ENCODE results near the gene RALGPS2. TPM values are rescaled to one million over a fixed set of nuclear protein-coding genes. Genes with fewer than 3 reads are reported as not detected.
"Not testable (repeated sequence)": the region's sequence is repeated elsewhere in the genome, so short reads cannot be mapped to it uniquely, and the experiment has no call there.

Gene RALGPS2
- total RNA-seq, 2 experiments from 2014 or later, result 1.4 to 1.9 TPM

DNA sequence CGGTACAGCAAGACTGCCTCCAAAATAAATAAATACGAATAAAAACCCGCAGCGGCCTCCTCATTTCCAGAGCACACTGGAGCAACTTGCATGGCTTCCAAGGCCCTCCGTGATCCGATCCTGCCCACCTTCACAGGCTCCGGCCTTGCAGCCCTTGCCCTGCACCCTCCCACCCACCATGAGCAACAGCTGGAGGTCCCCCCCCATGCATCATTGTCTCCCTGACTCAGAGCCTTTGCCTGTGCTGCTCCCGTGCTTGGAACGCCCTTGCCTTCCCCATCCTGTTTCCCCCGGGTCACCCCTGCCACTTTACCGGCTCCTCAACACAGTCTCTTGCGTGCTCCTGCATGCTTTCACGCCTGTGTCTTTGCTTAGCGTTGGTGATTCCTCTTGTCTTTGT lies 216.8 kb downstream of the RALGPS2 start:
- Mint-ChIP-seq H3K27me3 (peaks cover 8% of the 10 kb centered on the region), H3K36me3 (no peaks in the 10 kb centered on the region), H3K4me3 (no peak overlapping the region), H3K27ac (no peak overlapping the region), H3K9me3 (ENCODE audit: low read depth) (no peaks in the 10 kb centered on the region), H3K4me1 (peaks cover 9% of the 10 kb centered on the region)
- DNase-seq (no peak), ATAC-seq (no peak)
- CTCF ChIA-PET, result no interaction called here

DNA sequence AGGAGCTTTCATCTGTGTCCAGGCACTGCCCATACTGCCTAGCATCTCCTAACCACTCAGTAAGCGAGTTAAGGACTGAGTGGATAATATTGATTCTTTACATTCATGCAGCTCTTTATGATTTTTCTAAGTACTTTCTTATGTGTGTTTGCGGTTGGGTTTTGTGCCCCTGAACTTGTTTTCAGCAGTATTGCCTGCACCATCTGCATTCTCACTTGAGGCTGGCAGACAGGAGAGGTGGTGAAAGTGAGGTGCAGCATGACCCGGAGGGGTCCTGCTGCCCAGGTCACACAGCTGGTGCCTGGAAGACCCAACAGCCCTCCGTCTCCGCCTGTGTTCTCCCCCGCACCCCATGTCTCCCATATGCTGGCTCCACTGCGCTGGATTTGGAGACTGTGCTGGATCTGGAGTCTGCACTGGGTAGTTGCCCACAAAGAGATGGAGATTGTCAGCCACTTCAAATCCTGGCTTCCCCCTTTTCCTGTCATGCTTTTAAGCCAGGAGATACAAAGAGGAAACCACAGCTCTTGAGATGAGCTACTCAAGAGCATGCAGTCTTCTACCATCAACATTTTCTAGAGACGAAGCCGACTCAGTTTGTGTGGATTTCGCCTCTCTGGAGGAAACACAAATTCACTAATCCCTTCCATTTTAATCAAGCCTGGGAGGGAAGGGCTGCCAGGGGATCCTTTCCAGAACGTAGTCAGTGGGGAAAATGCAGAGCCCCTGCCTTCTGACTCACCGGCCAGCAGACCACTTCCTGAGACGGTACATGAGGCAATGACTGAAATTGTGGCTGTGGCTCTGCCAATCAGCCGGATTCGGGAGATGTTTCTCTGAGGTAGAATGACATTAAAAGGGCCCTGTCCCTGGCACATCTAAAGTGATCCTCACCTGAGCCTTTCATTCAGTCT lies 217.5 kb downstream of the RALGPS2 start:
- no peaks in the 10 kb centered on the region for H3K9me3 Mint-ChIP-seq (ENCODE audit: low read depth)
- DNase-seq, result peak; percentile 60
- peaks cover 9% of the 10 kb centered on the region for H3K4me1 Mint-ChIP-seq
- peak; percentile 80 for ATAC-seq
- no peak overlapping the region for H3K4me3 Mint-ChIP-seq
- H3K36me3 Mint-ChIP-seq, result no peaks in the 10 kb centered on the region
- CTCF ChIA-PET, result interaction anchor here (0.6 kb wide), 1 partner anchor 138 kb away, joined by 3 read pairs; no protein-coding TSS in a partner anchor
- peaks cover 8% of the 10 kb centered on the region for H3K27me3 Mint-ChIP-seq
- H3K27ac Mint-ChIP-seq, result no peak overlapping the region

DNA sequence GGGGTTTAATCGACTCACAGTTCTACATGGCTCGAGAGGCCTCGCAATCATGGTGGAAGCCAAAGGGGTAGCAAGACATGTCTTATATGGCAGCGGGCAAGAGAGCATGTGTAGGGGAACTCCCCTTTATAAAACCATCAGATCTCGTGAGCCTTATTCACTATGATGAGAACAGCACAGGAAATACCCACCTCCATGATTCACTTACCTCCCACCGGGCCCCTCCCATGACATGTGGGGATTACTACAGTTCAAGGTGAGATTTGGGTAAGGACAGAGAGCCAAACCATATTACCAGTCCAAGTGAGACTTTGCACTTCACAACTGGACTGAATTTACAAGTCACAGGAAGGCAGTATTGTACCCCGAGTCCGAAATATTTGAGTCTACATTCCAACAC lies 219.7 kb downstream of the RALGPS2 start:
- ATAC-seq, result no peak
- H3K36me3 Mint-ChIP-seq, result no peaks in the 10 kb centered on the region
- no peak for DNase-seq
- no peak overlapping the region for H3K27ac Mint-ChIP-seq
- H3K27me3 Mint-ChIP-seq, result peaks cover 7% of the 10 kb centered on the region
- H3K4me1 Mint-ChIP-seq, result peaks cover 9% of the 10 kb centered on the region
- no peak overlapping the region for H3K4me3 Mint-ChIP-seq
- CTCF ChIA-PET, result no interaction called here
- H3K9me3 Mint-ChIP-seq (ENCODE audit: low read depth), result no peaks in the 10 kb centered on the region

DNA sequence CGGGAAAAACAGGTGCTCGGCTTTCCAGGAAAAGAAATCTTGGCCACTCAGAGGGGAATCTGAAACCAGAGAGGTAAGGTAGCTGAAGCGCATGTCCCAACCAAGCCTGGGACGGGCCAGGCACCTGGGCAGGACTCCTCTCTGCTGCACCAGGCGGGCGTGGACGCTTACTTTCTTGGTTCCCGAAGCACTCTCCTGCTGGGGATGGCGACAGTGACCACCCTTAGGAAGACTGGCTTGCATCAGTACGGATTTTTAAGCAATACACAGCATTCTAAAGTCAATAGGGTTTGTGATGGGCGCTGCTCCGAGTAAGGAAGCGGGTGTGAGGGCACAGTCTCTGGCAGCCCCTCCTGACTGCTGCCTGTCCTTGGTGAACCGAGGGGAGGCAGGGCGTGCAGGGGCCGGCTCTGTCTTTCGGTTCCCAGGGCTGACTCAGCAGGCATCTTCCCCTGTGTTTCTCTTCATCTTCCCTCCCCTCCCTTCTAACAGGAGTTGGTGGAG lies 220.8 kb downstream of the RALGPS2 start:
- Mint-ChIP-seq H3K9me3 (ENCODE audit: low read depth) (no peaks in the 10 kb centered on the region), H3K4me1 (peaks cover 9% of the 10 kb centered on the region), H3K36me3 (no peaks in the 10 kb centered on the region), H3K4me3 (no peak overlapping the region), H3K27ac (no peak overlapping the region), H3K27me3 (peaks cover 9% of the 10 kb centered on the region)
- DNase-seq (no peak), ATAC-seq (no peak)
- CTCF ChIA-PET, result no interaction called here

DNA sequence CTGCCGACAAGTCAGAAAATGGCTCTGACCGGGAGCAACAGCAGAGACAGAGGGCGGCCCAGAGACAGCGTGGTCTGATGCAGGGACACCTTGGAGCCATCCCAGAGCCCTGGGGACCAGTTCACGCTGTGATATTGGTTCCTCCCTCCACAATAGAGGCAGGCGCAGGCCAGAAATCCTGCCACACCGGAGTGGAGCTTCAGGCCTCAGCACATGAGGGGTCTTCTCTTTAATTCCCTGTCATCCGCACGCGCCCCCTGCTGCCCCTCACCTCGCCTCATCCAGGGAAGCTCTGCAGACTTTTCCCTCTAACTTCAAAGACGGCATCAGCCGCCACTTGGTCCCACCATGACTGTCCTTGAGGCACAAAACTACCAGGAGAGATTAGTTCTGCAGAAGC lies 221.4 kb downstream of the RALGPS2 start:
- ATAC-seq (no peak), DNase-seq (no peak)
- H3K4me1 Mint-ChIP-seq, result peaks cover 9% of the 10 kb centered on the region
- no peaks in the 10 kb centered on the region for H3K36me3 Mint-ChIP-seq
- no peak overlapping the region for H3K27ac Mint-ChIP-seq
- H3K9me3 Mint-ChIP-seq (ENCODE audit: low read depth), result no peaks in the 10 kb centered on the region
- no peak overlapping the region for H3K4me3 Mint-ChIP-seq
- peaks cover 10% of the 10 kb centered on the region for H3K27me3 Mint-ChIP-seq
- CTCF ChIA-PET, result no interaction called here

DNA sequence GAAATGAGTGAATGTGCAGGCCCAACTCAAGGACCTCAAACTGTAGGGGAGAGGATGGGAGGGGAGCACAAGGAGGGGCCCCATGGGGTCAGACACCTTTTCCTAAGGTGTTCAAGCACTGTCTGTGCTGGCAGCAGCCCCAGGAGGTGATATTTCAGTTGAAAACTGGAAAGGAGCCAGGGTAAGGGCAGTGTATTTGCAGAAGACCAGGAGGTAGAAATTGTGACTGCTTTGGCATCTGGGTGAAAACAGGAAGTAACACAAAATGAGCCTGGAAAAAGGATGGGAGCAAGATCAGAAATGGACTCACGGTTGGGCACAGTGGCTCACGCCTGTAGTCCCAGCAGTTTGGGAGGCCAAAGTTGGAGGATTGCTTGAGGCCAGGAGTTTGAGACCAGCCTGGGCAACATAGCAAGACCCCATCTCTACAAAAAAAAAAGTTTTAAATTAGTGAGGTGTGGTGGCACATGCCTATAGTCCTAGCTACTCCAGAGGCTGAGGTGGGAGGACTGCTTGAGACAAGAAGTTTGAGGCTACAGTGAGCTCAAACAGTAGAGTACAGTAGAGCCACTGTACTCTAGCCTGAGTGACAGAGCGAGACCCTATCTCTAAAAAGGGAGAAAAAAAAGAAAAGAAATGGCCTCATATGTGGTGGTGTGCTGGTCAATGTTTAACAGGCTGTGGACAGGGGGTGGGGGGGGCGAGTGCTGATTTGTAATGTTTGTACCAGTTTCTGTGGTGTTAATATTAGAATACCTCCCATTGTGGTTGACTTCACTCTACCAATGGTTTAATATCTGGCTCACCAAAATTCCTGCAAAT lies 222.0 kb downstream of the RALGPS2 start:
- Mint-ChIP-seq H3K4me1 (peaks cover 9% of the 10 kb centered on the region), H3K36me3 (no peaks in the 10 kb centered on the region), H3K9me3 (ENCODE audit: low read depth) (no peaks in the 10 kb centered on the region), H3K27ac (no peak overlapping the region), H3K4me3 (no peak overlapping the region), H3K27me3 (peaks cover 12% of the 10 kb centered on the region)
- CTCF ChIA-PET, result no interaction called here
- DNase-seq (no peak), ATAC-seq (no peak)

DNA sequence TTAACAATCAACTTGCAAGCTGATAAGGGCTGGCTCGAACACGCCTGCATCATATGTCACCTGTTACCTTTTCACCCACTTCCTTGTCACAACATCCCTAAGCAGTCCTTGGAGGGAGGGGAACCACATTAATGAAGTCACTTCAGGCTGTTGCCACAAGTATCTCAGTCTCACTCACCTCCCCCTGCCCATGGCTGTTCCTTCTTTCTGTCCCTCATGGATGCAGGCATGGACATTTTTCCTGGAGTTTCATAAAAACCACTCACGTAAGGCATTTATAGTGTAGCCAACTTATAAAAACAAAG lies 222.6 kb downstream of the RALGPS2 start:
- Mint-ChIP-seq H3K36me3 (no peaks in the 10 kb centered on the region), H3K4me3 (no peak overlapping the region), H3K27ac (no peak overlapping the region), H3K4me1 (peaks cover 7% of the 10 kb centered on the region), H3K9me3 (ENCODE audit: low read depth) (no peaks in the 10 kb centered on the region), H3K27me3 (peaks cover 14% of the 10 kb centered on the region)
- CTCF ChIA-PET, result no interaction called here
- DNase-seq (no peak), ATAC-seq (no peak)

DNA sequence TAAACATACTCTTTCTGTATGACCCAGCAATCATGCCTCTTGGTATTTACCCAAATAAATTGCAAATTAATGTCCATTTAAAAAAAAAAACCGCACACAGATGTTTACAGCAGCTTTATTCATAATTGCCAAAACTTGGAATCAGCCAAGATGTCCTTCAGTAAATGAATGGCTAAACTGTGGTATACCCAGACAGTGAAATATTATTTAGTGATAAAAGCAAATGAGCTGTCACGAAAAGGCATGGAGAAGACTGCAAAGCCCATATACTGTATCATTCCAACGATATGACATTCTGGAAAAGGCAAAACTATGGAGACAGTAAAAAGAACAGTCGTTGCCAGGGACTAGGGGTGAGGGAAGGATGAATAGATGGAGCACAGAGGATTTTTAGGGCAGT lies 223.6 kb downstream of the RALGPS2 start:
- CTCF ChIA-PET, result no interaction called here
- Mint-ChIP-seq H3K27me3 (peaks cover 14% of the 10 kb centered on the region), H3K9me3 (ENCODE audit: low read depth) (no peaks in the 10 kb centered on the region), H3K27ac (no peak overlapping the region), H3K36me3 (no peaks in the 10 kb centered on the region), H3K4me3 (no peak overlapping the region), H3K4me1 (no peaks in the 10 kb centered on the region)
- ATAC-seq (no peak), DNase-seq (no peak)

DNA sequence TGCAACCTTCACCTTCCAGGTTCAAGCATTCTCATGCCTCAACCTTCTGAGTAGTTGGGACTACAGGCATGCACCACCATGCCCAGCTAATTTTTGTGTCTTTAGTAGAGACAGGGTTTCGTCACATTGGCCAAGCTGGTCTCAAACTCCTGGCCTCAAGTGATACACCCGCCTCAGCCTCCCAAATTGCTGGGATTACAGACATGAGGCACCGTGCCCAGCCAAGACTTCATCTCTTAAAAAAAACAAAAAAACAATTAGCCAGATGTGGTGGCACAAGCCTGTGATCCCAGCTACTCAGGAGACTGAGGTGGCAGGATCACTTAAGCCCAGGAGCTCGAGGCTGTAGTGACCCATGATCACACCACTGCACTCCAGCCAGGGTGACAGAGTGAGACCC lies 224.8 kb downstream of the RALGPS2 start:
- H3K27ac Mint-ChIP-seq; H3K4me1 Mint-ChIP-seq; H3K4me3 Mint-ChIP-seq; ATAC-seq; H3K36me3 Mint-ChIP-seq; H3K9me3 Mint-ChIP-seq (ENCODE audit: low read depth); DNase-seq: not testable (repeated sequence)
- CTCF ChIA-PET, result interaction anchor here (1.2 kb wide), 1 partner anchor 182 kb away, joined by 3 read pairs; no protein-coding TSS in a partner anchor
- peaks cover 14% of the 10 kb centered on the region for H3K27me3 Mint-ChIP-seq

DNA sequence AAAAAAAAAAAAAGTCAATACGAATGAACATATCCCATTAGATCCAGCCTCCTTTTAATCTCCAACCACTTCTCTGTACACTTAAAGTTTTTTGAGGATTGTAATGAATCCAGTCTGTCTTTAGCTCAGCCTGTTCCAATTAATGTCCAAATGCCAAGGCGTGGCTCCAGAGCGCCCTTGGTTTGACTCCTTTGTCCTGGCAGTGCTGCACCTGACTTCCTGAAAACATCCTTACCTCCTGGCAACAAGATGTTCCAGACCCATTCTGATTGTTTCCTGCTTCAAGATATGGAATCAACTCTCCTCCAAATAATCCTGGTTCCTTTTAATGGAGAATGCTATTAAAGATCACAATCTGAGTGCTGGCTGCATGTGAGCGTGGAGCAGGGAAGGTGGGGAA lies 226.6 kb downstream of the RALGPS2 start:
- Mint-ChIP-seq H3K36me3 (no peaks in the 10 kb centered on the region), H3K9me3 (ENCODE audit: low read depth) (no peaks in the 10 kb centered on the region), H3K4me3 (no peak overlapping the region), H3K27me3 (peaks cover 14% of the 10 kb centered on the region), H3K27ac (no peak overlapping the region), H3K4me1 (no peaks in the 10 kb centered on the region)
- CTCF ChIA-PET, result no interaction called here
- ATAC-seq, result no peak
- no peak for DNase-seq

DNA sequence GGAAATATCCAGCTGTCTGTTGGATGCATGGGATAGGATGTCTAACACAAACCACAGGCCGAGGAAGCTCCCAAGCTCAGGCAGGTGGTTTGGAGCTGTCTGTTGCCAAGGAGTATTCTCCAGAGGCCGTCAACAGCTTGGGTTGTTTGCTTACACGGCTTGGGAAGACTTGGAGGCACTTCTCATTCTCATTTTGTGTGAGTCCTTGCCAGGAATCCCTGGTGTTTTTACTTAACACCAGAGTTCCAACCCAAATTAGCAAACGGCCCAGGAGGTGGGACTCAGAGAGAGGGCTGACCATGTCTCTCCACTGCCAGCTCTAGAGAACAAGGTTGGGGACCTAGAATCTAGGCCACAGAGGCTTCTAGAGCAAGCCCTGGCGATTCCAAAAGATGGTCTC lies 228.0 kb downstream of the RALGPS2 start:
- DNase-seq, result no peak
- CTCF ChIA-PET, result no interaction called here
- Mint-ChIP-seq H3K4me3 (no peak overlapping the region), H3K36me3 (no peaks in the 10 kb centered on the region), H3K27ac (no peak overlapping the region), H3K9me3 (ENCODE audit: low read depth) (no peaks in the 10 kb centered on the region), H3K4me1 (no peaks in the 10 kb centered on the region), H3K27me3 (peaks cover 14% of the 10 kb centered on the region)
- no peak for ATAC-seq

DNA sequence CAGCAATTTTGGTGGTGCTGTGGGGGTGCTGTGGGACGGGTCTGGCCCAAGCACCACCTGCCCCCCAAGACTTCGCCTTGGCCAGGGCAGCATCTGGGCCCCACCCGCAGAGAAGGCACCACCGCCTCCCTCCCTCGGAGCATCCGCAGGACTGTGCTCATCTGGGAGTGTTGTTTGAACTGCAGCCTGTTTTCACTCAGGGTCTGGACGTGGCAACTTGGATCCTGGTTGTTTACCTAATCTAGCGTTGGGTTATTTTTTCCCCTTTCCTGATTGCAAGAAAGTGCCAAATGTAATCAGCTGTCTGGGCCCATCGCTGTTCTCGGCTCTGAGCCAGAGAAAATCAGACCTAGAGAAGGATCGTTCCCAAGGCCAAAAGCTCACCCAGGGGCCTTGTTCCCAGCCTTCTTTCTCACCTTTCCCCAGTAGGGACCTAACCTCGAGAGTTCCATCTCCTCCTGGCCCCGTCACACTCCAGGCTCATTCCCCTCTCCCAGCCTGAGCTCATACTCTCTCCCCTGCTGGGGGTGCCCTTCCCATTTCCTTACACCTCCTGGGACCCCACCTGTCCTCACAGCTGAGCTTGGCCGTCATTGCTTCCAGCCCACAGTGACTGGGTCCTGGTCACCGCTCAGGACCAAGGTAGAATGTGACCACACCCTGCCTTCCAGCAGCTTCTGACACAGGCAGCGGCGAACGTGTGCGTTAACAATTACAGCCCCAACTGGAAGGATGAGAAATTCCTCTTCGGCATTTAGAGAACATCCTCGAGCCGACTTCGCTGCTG lies 228.7 kb downstream of the RALGPS2 start:
- Mint-ChIP-seq H3K9me3 (ENCODE audit: low read depth) (no peaks in the 10 kb centered on the region), H3K4me1 (no peaks in the 10 kb centered on the region), H3K27me3 (peaks cover 14% of the 10 kb centered on the region), H3K4me3 (no peak overlapping the region), H3K27ac (no peak overlapping the region), H3K36me3 (no peaks in the 10 kb centered on the region)
- CTCF ChIA-PET, result no interaction called here
- DNase-seq, result no peak
- ATAC-seq, result no peak

DNA sequence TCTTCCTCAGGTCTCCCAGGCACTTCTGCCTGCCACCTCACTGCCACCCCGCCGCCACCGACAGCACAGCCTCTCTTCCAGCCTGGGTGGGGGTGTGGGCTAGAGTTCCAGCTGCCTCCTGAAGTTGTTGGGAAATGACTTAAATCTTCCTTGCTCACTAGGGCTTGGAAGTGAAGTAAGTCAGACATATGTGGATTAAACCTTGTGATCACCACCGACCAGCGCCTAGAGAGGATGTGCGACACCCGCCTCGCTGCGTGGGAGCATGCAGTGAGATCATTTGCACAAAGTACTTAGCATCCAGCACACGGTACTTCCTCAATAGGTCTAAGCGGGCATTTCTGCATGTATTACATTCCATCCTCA lies 229.3 kb downstream of the RALGPS2 start:
- CTCF ChIA-PET, result no interaction called here
- Mint-ChIP-seq H3K9me3 (ENCODE audit: low read depth) (no peaks in the 10 kb centered on the region), H3K27me3 (peaks cover 11% of the 10 kb centered on the region), H3K4me3 (no peak overlapping the region), H3K4me1 (no peaks in the 10 kb centered on the region), H3K27ac (no peak overlapping the region), H3K36me3 (no peaks in the 10 kb centered on the region)
- DNase-seq (no peak), ATAC-seq (no peak)

Data from activated CD8-positive, alpha-beta memory T cell treated with anti-CD3 and anti-CD28 coated beads, Interleukin-2, amount 10 ng/mL, durations not matched to agents 7 days and 5 days (primary cell).